GM18498 (cell line): ENCODE results near the gene E2F3.

Experiments used
- ATAC-seq: cut with Tn5 transposase; IDR thresholded peaks from one replicate; pipeline ENCODE4 v1.9.1; 2021; ENCODE audit warnings: mild to moderate bottlenecking, moderate library complexity; ENCODE audit not compliant: unreplicated experiment

The E2F3 gene

GRCh38 chr6:20402092-20402341 is 338 bp downstream of the E2F3 start:
- no peak for ATAC-seq

- no peak for ATAC-seq
Measured at GRCh38 chr6:20402342-20403069, 827 bp downstream of the E2F3 start.

GRCh38 chr6:20403070-20403765 is 1.5 kb downstream of the E2F3 start:
- peak; percentile 51 for ATAC-seq

- peak; percentile 3 for ATAC-seq
Measured at GRCh38 chr6:20403766-20404640, 2.3 kb downstream of the E2F3 start.

- peak; percentile 23 for ATAC-seq
Measured at GRCh38 chr6:20404641-20405032, 3.0 kb downstream of the E2F3 start.

- ATAC-seq = no peak
Measured at GRCh38 chr6:20408851-20409250, 7.2 kb downstream of the E2F3 start.

- peak; percentile 95 for ATAC-seq
Measured at GRCh38 chr6:20409427-20409971, 7.8 kb downstream of the E2F3 start.

- no peak for ATAC-seq
Measured at GRCh38 chr6:20411544-20411943, 9.9 kb downstream of the E2F3 start.

- no peak for ATAC-seq
Measured at GRCh38 chr6:20411953-20412681, 10.4 kb downstream of the E2F3 start.

- no peak for ATAC-seq
Measured at GRCh38 chr6:20412682-20413073, 11.0 kb downstream of the E2F3 start.

- ATAC-seq = no peak
Measured at GRCh38 chr6:20413826-20414225, 12.1 kb downstream of the E2F3 start.

- no peak for ATAC-seq
Measured at GRCh38 chr6:20414711-20415110, 13.0 kb downstream of the E2F3 start.

GRCh38 chr6:20415304-20415703 is 13.6 kb downstream of the E2F3 start:
- no peak for ATAC-seq

GRCh38 chr6:20415712-20416454 is 14.2 kb downstream of the E2F3 start:
- ATAC-seq = no peak

- ATAC-seq = no peak
Measured at GRCh38 chr6:20416567-20417345, 15.1 kb downstream of the E2F3 start.

- peak; percentile 69 for ATAC-seq
Measured at GRCh38 chr6:20417819-20418218, 16.1 kb downstream of the E2F3 start.

GRCh38 chr6:20426177-20427082 is 24.8 kb downstream of the E2F3 start:
- ATAC-seq = no peak

- peak; percentile 88 for ATAC-seq
Measured at GRCh38 chr6:20427856-20428255, 26.2 kb downstream of the E2F3 start.
